HepG2 (cell line): ENCODE data around the gene CDK2AP2. TPM values are rescaled to one million over a fixed set of nuclear protein-coding genes. Genes with fewer than 3 reads are reported as not detected.

ENCODE experiments used
- CENPX ChIP-seq: sonication (generic); formaldehyde crosslinking; IDR thresholded peaks from 2 replicates; pipeline ENCODE4 v1.9.0; 2021; ENCODE audit warnings: mild to moderate bottlenecking, missing genetic modification reagents, moderate library complexity
- CTCF ChIP-seq: sonication (generic); formaldehyde crosslinking; IDR thresholded peaks from 2 replicates; pipeline ENCODE4 v1.5.0; 2020; ENCODE audit warnings: mild to moderate bottlenecking, missing genetic modification reagents, moderate library complexity
- FOXO1 ChIP-seq: sonication (generic); formaldehyde crosslinking; IDR thresholded peaks from 2 replicates; pipeline ENCODE4 v1.4.0; 2020; ENCODE audit warnings: missing genetic modification reagents
- GATAD1 ChIP-seq: IDR thresholded peaks from 2 replicates; pipeline ENCODE4 v1.6.1; 2016; ENCODE audit warnings: missing genetic modification reagents, missing compliant biosample characterization
- JDP2 ChIP-seq: sonication (generic); formaldehyde crosslinking; IDR thresholded peaks from 2 replicates; pipeline ENCODE4 v1.8.1; 2022; ENCODE audit warnings: missing genetic modification reagents, borderline replicate concordance
- KLF13 ChIP-seq: sonication (generic); formaldehyde crosslinking; IDR thresholded peaks from 2 replicates; pipeline ENCODE4 v1.4.0; 2020; ENCODE audit warnings: mild to moderate bottlenecking, missing genetic modification reagents
- POLR2AphosphoS5 ChIP-seq: IDR thresholded peaks from 2 replicates; pipeline ENCODE4 v1.6.1; 2012; ENCODE audit warnings: low read depth, low read length
- RFX1 ChIP-seq: fragments of 450-650 bp; IDR thresholded peaks from 2 replicates; pipeline ENCODE4 v1.6.1; 2017
- TCF7 ChIP-seq: sonication (generic); IDR thresholded peaks from 2 replicates; pipeline ENCODE4 v1.6.1; 2016; ENCODE audit warnings: antibody characterized with exemption, low read depth
- TGIF2 ChIP-seq: IDR thresholded peaks from 2 replicates; pipeline ENCODE4 v1.6.1; 2016; ENCODE audit warnings: control low read depth, missing compliant biosample characterization
- ZBTB49 ChIP-seq: sonication (generic); formaldehyde crosslinking; IDR thresholded peaks from 2 replicates; pipeline ENCODE4 v1.4.0; 2020; ENCODE audit warnings: missing genetic modification reagents, borderline replicate concordance
- ZFP82 ChIP-seq: sonication (generic); formaldehyde crosslinking; IDR thresholded peaks from 2 replicates; pipeline ENCODE4 v1.5.1; 2020; ENCODE audit warnings: mild to moderate bottlenecking, missing genetic modification reagents, borderline replicate concordance
- ZFP91 ChIP-seq: sonication (generic); formaldehyde crosslinking; IDR thresholded peaks from 2 replicates; pipeline ENCODE4 v1.9.0; 2022; ENCODE audit warnings: missing genetic modification reagents, mild to moderate bottlenecking, borderline replicate concordance
- ZFX ChIP-seq: sonication (generic); formaldehyde crosslinking; IDR thresholded peaks from 2 replicates; pipeline ENCODE4 v1.4.0; 2020; ENCODE audit warnings: mild to moderate bottlenecking, low read depth, missing genetic modification reagents, moderate library complexity
- ZNF235 ChIP-seq: sonication (generic); formaldehyde crosslinking; IDR thresholded peaks from 2 replicates; pipeline ENCODE4 v1.8.1; 2023; ENCODE audit warnings: mild to moderate bottlenecking, missing genetic modification reagents, borderline replicate concordance
- ZNF543 ChIP-seq: sonication (generic); formaldehyde crosslinking; IDR thresholded peaks from 2 replicates; pipeline ENCODE4 v1.4.0; 2020; ENCODE audit warnings: mild to moderate bottlenecking, missing genetic modification reagents
- ZNF605 ChIP-seq: sonication (generic); formaldehyde crosslinking; IDR thresholded peaks from 2 replicates; pipeline ENCODE4 v1.8.0; 2022; ENCODE audit warnings: mild to moderate bottlenecking, missing genetic modification reagents
- ZNF644 ChIP-seq: IDR thresholded peaks from 2 replicates; pipeline ENCODE4 v1.6.1; 2016; ENCODE audit warnings: low read depth
- ZNF768 ChIP-seq: sonication (generic); formaldehyde crosslinking; IDR thresholded peaks from 2 replicates; pipeline ENCODE4 v1.4.0; 2020; ENCODE audit warnings: missing genetic modification reagents
- polyA plus RNA-seq, 8 experiments: library from polyadenylated mRNA; depleted of rRNA in 3 of 8; stranded (reverse) in 7 of 8; unstranded in 1 of 8; fragments of >200 nt; fragmentation: Illumina TruSeq in 4 of 8; extraction: Trizol in 4 of 8; gene quantifications; 2 replicates each; pipeline versions ENCODE4 v1.2.1 to v1.2.3, GENCODE V29; 2011 to 2016; ENCODE audit warnings: low read depth in 4 of 8, missing spikeins in 1 of 8, mixed read lengths in 1 of 8; ENCODE audit not compliant: insufficient read depth in 1 of 8
- total RNA-seq, 5 experiments: library from RNA; depleted of rRNA; stranded (reverse); fragments of >200 nt; fragmentation: Illumina TruSeq; extraction: Trizol; gene quantifications; 2 replicates each; pipeline ENCODE4 v1.2.3, GENCODE V29; 2016; ENCODE audit warnings: low read depth in 1 of 5
- TF ChIP-seq, protein P1 (sequence below): sonication (generic); formaldehyde crosslinking; IDR thresholded peaks from 2 replicates; pipeline ENCODE4 v1.8.1; 2023; ENCODE audit warnings: mild to moderate bottlenecking, moderate library complexity, missing genetic modification reagents

CDK2AP2 gene
- total and polyA plus RNA-seq, 2 of the 13 experiments (the other 11 are each of a cell fraction or from before 2014, with no cell fraction given), result 15.0 to 23.2 TPM

- TF ChIP-seq ZFP91 (CRISPR knock-in tag) (peak; percentile 56; the same call in 1 of the 2 replicates), KLF13 (CRISPR knock-in tag) (0 out of 2 replicates have a peak, but pooled peaks have one; percentile 8), ZBTB49 (CRISPR knock-in tag) (no peak), ZNF235 (no peak), ZFP82 (peak; percentile 72; the same call in 1 of the 2 replicates), TGIF2 (CRISPR knock-in tag) (no peak), CTCF (CRISPR knock-in tag) (peak; percentile 23; the same call in 1 of the 2 replicates), ZNF605 (0 out of 2 replicates have a peak, but pooled peaks have one; percentile 7), RFX1 (no peak), TCF7 (no peak), ZNF768 (CRISPR knock-in tag) (peak; percentile 39; the same call in 1 of the 2 replicates), ZNF644 (no peak), JDP2 (CRISPR knock-in tag) (no peak), POLR2AphosphoS5 (peak; percentile 83), GATAD1 (CRISPR knock-in tag) (peak; percentile 71), FOXO1 (CRISPR knock-in tag) (peak; percentile 31; the same call in 1 of the 2 replicates), ZFX (CRISPR knock-in tag) (peak; percentile 85), ZNF543 (CRISPR knock-in tag) (0 out of 2 replicates have a peak, but pooled peaks have one; percentile 14), CENPX (no peak)
- TF ChIP-seq, protein P1, sequence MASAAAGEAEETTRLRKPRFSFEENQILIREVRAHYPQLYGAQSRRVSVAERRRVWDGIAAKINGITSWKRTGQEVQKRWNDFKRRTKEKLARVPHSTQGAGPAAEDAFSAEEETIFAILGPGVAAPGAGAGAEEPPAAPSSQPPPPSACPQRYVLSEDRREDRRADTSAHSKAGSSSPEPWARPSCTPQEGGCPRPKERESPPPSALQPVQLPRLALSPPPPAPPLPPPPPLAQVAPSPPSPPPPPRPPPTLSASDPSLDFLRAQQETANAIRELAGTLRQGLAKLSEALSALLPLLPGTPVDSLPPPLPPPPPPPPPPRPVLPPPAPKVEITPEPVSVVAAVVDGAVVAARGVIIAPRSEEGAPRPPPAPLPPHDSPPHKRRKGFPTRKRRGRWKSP (CRISPR knock-in tag), result peak; percentile 51
Observed at GRCh38 chr11:67464411-67465188, 43.4 kb downstream of the CDK2AP2 start (continued).
